HEK293 (cell line): ENCODE results near the gene HPD.

ENCODE experiments used
- BCL11A ChIP-seq: fragments of 450-650 bp; formaldehyde crosslinking; IDR thresholded peaks from 2 replicates; pipeline ENCODE4 v1.5.1; 2016; ENCODE audit warnings: low read depth, missing biosample characterization, missing genetic modification characterization
- BCL6B ChIP-seq: fragments of 450-650 bp; formaldehyde crosslinking; IDR thresholded peaks from 2 replicates; pipeline ENCODE4 v1.5.1; 2017; ENCODE audit warnings: missing biosample characterization, missing genetic modification characterization
- CTCF ChIP-seq: fragments of 450-650 bp; formaldehyde crosslinking; IDR thresholded peaks from 2 replicates; pipeline ENCODE4 v1.5.1; 2016; ENCODE audit warnings: missing biosample characterization, missing genetic modification characterization
- EGR2 ChIP-seq: fragments of 450-650 bp; formaldehyde crosslinking; IDR thresholded peaks from 2 replicates; pipeline ENCODE4 v1.5.1; 2016; ENCODE audit warnings: low read depth, missing biosample characterization, missing genetic modification characterization
- GLIS2 ChIP-seq: fragments of 450-650 bp; formaldehyde crosslinking; IDR thresholded peaks from 2 replicates; pipeline ENCODE4 v1.5.1; 2016; ENCODE audit warnings: missing biosample characterization, missing genetic modification characterization
- INSM2 ChIP-seq: fragments of 450-650 bp; formaldehyde crosslinking; IDR thresholded peaks from 2 replicates; pipeline ENCODE4 v1.5.1; 2016; ENCODE audit warnings: missing biosample characterization, missing genetic modification characterization
- KLF7 ChIP-seq: fragments of 450-650 bp; formaldehyde crosslinking; IDR thresholded peaks from 2 replicates; pipeline ENCODE4 v1.5.1; 2016; ENCODE audit warnings: missing biosample characterization, missing genetic modification characterization, borderline replicate concordance
- MEIS1 ChIP-seq: sonication (generic); formaldehyde crosslinking; IDR thresholded peaks from 2 replicates; pipeline ENCODE4 v1.8.1; 2022; ENCODE audit warnings: missing genetic modification reagents, mild to moderate bottlenecking, borderline replicate concordance
- MZF1 ChIP-seq: fragments of 450-650 bp; formaldehyde crosslinking; IDR thresholded peaks from 2 replicates; pipeline ENCODE4 v1.5.1; 2017; ENCODE audit warnings: missing biosample characterization, missing genetic modification characterization, borderline replicate concordance
- OVOL3 ChIP-seq: fragments of 450-650 bp; formaldehyde crosslinking; IDR thresholded peaks from 2 replicates; pipeline ENCODE4 v1.5.1; 2016; ENCODE audit warnings: missing biosample characterization, missing genetic modification characterization
- SALL2 ChIP-seq: fragments of 450-650 bp; formaldehyde crosslinking; IDR thresholded peaks from 2 replicates; pipeline ENCODE4 v1.5.0; 2017; ENCODE audit warnings: missing biosample characterization, mild to moderate bottlenecking, missing genetic modification characterization, borderline replicate concordance
- TRIM28 ChIP-seq: IDR thresholded peaks from 2 replicates; pipeline ENCODE4 v1.6.1; 2011; ENCODE audit warnings: low read length, control low read depth, borderline replicate concordance
- YY1 ChIP-seq: fragments of 450-650 bp; formaldehyde crosslinking; IDR thresholded peaks from 2 replicates; pipeline ENCODE4 v1.5.1; 2018; ENCODE audit warnings: missing biosample characterization, missing genetic modification characterization
- ZBTB17 ChIP-seq: fragments of 450-650 bp; formaldehyde crosslinking; IDR thresholded peaks from 2 replicates; pipeline ENCODE4 v1.5.1; 2016; ENCODE audit warnings: missing biosample characterization, missing genetic modification characterization
- ZBTB20 ChIP-seq: fragments of 450-650 bp; formaldehyde crosslinking; IDR thresholded peaks from 2 replicates; pipeline ENCODE4 v1.5.1; 2016; ENCODE audit warnings: missing biosample characterization, missing genetic modification characterization
- ZBTB44 ChIP-seq: fragments of 450-650 bp; IDR thresholded peaks from 2 replicates; pipeline ENCODE4 v1.5.1; 2018; ENCODE audit warnings: missing biosample characterization, mild to moderate bottlenecking, missing genetic modification characterization
- ZNF138 ChIP-seq: fragments of 450-650 bp; formaldehyde crosslinking; IDR thresholded peaks from 2 replicates; pipeline ENCODE4 v1.5.1; 2016; ENCODE audit warnings: missing biosample characterization, missing genetic modification characterization, borderline replicate concordance
- ZNF2 ChIP-seq: fragments of 450-650 bp; formaldehyde crosslinking; IDR thresholded peaks from 2 replicates; pipeline ENCODE4 v1.5.1; 2016; ENCODE audit warnings: missing biosample characterization, missing genetic modification characterization
- ZNF214 ChIP-seq: fragments of 450-650 bp; formaldehyde crosslinking; IDR thresholded peaks from 2 replicates; pipeline ENCODE4 v1.5.1; 2017; ENCODE audit warnings: missing biosample characterization, mild to moderate bottlenecking, missing genetic modification characterization, borderline replicate concordance
- ZNF23 ChIP-seq: fragments of 450-650 bp; formaldehyde crosslinking; IDR thresholded peaks from 2 replicates; pipeline ENCODE4 v1.5.1; 2016; ENCODE audit warnings: missing biosample characterization, missing genetic modification characterization, borderline replicate concordance
- ZNF24 ChIP-seq: fragments of 450-650 bp; formaldehyde crosslinking; IDR thresholded peaks from 2 replicates; pipeline ENCODE4 v1.5.1; 2016; ENCODE audit warnings: missing biosample characterization, missing genetic modification characterization
- ZNF302 ChIP-seq: fragments of 450-650 bp; formaldehyde crosslinking; IDR thresholded peaks from 2 replicates; pipeline ENCODE4 v1.5.1; 2016; ENCODE audit warnings: missing biosample characterization, missing genetic modification characterization, low read depth
- ZNF311 ChIP-seq: fragments of 450-650 bp; formaldehyde crosslinking; IDR thresholded peaks from 2 replicates; pipeline ENCODE4 v1.5.1; 2017; ENCODE audit warnings: missing biosample characterization, missing genetic modification characterization, borderline replicate concordance
- ZNF37A ChIP-seq: fragments of 450-650 bp; IDR thresholded peaks from 2 replicates; pipeline ENCODE4 v1.5.1; 2018; ENCODE audit warnings: missing biosample characterization, missing genetic modification characterization
- ZNF398 ChIP-seq: fragments of 450-650 bp; formaldehyde crosslinking; IDR thresholded peaks from 2 replicates; pipeline ENCODE4 v1.5.1; 2017; ENCODE audit warnings: missing biosample characterization, missing genetic modification characterization
- ZNF501 ChIP-seq: fragments of 450-650 bp; formaldehyde crosslinking; IDR thresholded peaks from 2 replicates; pipeline ENCODE4 v1.5.1; 2016; ENCODE audit warnings: missing biosample characterization, missing genetic modification characterization
- ZNF560 ChIP-seq: fragments of 450-650 bp; formaldehyde crosslinking; IDR thresholded peaks from 2 replicates; pipeline ENCODE4 v1.5.1; 2017; ENCODE audit warnings: missing biosample characterization, missing genetic modification characterization, borderline replicate concordance
- ZNF623 ChIP-seq: fragments of 450-650 bp; formaldehyde crosslinking; IDR thresholded peaks from 2 replicates; pipeline ENCODE4 v1.5.1; 2016; ENCODE audit warnings: missing biosample characterization, missing genetic modification characterization
- ZNF664 ChIP-seq: fragments of 450-650 bp; formaldehyde crosslinking; IDR thresholded peaks from 2 replicates; pipeline ENCODE4 v1.5.1; 2016; ENCODE audit warnings: missing biosample characterization, missing genetic modification characterization
- ZNF76 ChIP-seq: fragments of 450-650 bp; formaldehyde crosslinking; IDR thresholded peaks from 2 replicates; pipeline ENCODE4; 2016; ENCODE audit warnings: low read depth, missing biosample characterization, missing genetic modification characterization, borderline replicate concordance
- ZNF776 ChIP-seq: fragments of 450-650 bp; formaldehyde crosslinking; IDR thresholded peaks from 2 replicates; pipeline ENCODE4 v1.5.0; 2017; ENCODE audit warnings: missing biosample characterization, missing genetic modification characterization, borderline replicate concordance
- ZNF792 ChIP-seq: fragments of 450-650 bp; formaldehyde crosslinking; IDR thresholded peaks from 2 replicates; pipeline ENCODE4 v1.5.1; 2016; ENCODE audit warnings: missing biosample characterization, missing genetic modification characterization

HPD gene

GRCh38 chr12:121797937-121798786, 60.5 kb downstream of the HPD start (continued):
- TF ChIP-seq KLF7 (peak; percentile 98; the same call in 1 of the 2 replicates), ZNF501 (tag by site-specific recombination) (no peak), GLIS2 (peak; percentile 92), BCL6B (tag by site-specific recombination) (no peak), EGR2 (tag by site-specific recombination) (peak; percentile 97), ZNF37A (no peak), SALL2 (tag by site-specific recombination) (no peak), ZNF214 (tag by site-specific recombination) (no peak), ZNF623 (tag by site-specific recombination) (no peak), ZNF776 (tag by site-specific recombination) (no peak), ZNF2 (tag by site-specific recombination) (no peak), ZNF398 (tag by site-specific recombination) (peak; percentile 78), MZF1 (tag by site-specific recombination) (peak; percentile 26), BCL11A (tag by site-specific recombination) (peak; percentile 85), ZBTB44 (tag by site-specific recombination) (peak; percentile 56; the same call in 1 of the 2 replicates), ZNF76 (tag by site-specific recombination) (peak; percentile 43; the same call in 1 of the 2 replicates), ZNF311 (tag by site-specific recombination) (no peak), TRIM28 (peak; percentile 61; the same call in 1 of the 2 replicates), ZBTB20 (tag by site-specific recombination) (no peak; the same call in 1 of the 2 replicates), ZNF23 (tag by site-specific recombination) (no peak), ZBTB17 (tag by site-specific recombination) (no peak; the same call in 1 of the 2 replicates), INSM2 (tag by site-specific recombination) (0 out of 2 replicates have a peak, but pooled peaks have one; percentile 26), ZNF792 (tag by site-specific recombination) (0 out of 2 replicates have a peak, but pooled peaks have one; percentile 15), CTCF (no peak), ZNF302 (tag by site-specific recombination) (no peak), ZNF664 (tag by site-specific recombination) (no peak), OVOL3 (no peak), YY1 (tag by site-specific recombination) (no peak), ZNF138 (tag by site-specific recombination) (no peak), MEIS1 (CRISPR knock-in tag) (no peak), ZNF24 (no peak), ZNF560 (tag by site-specific recombination) (no peak)
